Adrenal gland (tissue), 5 donors: ENCODE measurements around the gene CCL18.

Experiments
- POLR2A ChIP-seq, 2 donors: fragments of 450-650 bp; IDR thresholded peaks; one replicate each; pipeline ENCODE4 v1.6.1; 2017; ENCODE audit warnings: antibody characterized with exemption in 2 of 2, mild to moderate bottlenecking in 2 of 2, moderate library complexity in 1 of 2
- TF ChIP-seq, protein P1 (sequence below), 6 experiments: fragments of 450-650 bp in 4 of 6; fragments of 200-600 bp in 2 of 6; sonication (generic) in 1 of 6; IDR thresholded peaks; 1 replicate in 5 of 6; 2 replicates in 1 of 6; pipeline versions ENCODE4 v1.5.1 to v1.8.0; 2016 to 2021; ENCODE audit warnings: antibody characterized with exemption in 6 of 6, mild to moderate bottlenecking in 2 of 6, moderate library complexity in 1 of 6
- donor health status: DM: no; HTN: no; CAD: no.

DNA sequence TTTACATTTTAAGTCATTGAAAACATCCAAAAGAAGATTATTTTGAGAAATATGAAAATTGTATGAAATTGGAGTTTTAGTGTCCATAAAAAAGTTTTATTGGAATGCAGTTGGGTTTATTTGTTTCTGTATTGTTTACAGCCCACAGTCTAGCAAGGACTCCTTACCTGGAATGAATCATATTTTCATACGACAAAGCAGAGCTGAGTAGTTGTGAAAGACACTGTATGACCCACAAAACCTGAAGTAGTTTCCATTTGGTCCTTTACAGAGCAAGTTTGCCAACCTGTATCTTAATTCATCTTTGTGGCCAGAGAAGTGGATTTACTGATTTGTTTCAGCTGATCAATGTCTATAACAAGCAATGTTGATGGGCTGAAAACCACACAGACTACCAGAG lies 10.3 kb downstream of the CCL18 start:
- TF ChIP-seq, protein P1, sequence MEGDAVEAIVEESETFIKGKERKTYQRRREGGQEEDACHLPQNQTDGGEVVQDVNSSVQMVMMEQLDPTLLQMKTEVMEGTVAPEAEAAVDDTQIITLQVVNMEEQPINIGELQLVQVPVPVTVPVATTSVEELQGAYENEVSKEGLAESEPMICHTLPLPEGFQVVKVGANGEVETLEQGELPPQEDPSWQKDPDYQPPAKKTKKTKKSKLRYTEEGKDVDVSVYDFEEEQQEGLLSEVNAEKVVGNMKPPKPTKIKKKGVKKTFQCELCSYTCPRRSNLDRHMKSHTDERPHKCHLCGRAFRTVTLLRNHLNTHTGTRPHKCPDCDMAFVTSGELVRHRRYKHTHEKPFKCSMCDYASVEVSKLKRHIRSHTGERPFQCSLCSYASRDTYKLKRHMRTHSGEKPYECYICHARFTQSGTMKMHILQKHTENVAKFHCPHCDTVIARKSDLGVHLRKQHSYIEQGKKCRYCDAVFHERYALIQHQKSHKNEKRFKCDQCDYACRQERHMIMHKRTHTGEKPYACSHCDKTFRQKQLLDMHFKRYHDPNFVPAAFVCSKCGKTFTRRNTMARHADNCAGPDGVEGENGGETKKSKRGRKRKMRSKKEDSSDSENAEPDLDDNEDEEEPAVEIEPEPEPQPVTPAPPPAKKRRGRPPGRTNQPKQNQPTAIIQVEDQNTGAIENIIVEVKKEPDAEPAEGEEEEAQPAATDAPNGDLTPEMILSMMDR (IDR thresholded peaks at IDR 0.05) = no peak
- TF ChIP-seq POLR2A (IDR thresholded peaks at IDR 0.05) = no peak
